SU-DHL-6 (cell line): ENCODE data around the gene SNTG2.

Source experiments
- EZH2phosphoT487 ChIP-seq: fragments of 200-600 bp; sonication (generic), shearing (Covaris generic); conservative IDR thresholded peaks from 2 replicates; pipeline ENCODE4 v1.6.1; 2018; ENCODE audit warnings: mild to moderate bottlenecking, antibody characterized with exemption, low read length, moderate library complexity, mixed read lengths
- TF ChIP-seq, protein P1 (sequence below): fragments of 200-600 bp; sonication (generic); IDR thresholded peaks from one replicate; pipeline ENCODE4 v1.5.1; 2017; ENCODE audit warnings: antibody characterized with exemption, mild to moderate bottlenecking, low read length, moderate library complexity; ENCODE audit not compliant: insufficient read depth, poor library complexity, severe bottlenecking

DNA sequence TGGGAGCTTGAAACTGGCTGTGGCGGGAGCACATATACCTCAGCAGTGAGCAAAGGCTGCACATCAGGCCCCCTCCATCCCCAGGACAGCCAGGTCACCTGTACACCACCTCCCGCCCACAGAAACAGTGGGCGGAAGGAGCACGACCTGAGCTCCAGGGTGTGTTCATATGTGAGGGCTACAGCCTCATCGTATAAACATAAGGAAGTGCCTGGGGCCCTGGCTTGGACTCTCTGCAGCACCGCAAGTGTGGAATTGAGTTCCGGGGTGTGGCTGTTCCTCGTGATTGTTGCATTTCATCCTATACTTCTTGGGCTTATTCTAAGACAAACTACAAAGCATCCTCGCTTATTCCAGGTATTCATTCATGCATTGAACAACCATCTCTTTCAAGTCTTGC, 402.5 kb downstream of the SNTG2 start:
- TF ChIP-seq, protein P1, sequence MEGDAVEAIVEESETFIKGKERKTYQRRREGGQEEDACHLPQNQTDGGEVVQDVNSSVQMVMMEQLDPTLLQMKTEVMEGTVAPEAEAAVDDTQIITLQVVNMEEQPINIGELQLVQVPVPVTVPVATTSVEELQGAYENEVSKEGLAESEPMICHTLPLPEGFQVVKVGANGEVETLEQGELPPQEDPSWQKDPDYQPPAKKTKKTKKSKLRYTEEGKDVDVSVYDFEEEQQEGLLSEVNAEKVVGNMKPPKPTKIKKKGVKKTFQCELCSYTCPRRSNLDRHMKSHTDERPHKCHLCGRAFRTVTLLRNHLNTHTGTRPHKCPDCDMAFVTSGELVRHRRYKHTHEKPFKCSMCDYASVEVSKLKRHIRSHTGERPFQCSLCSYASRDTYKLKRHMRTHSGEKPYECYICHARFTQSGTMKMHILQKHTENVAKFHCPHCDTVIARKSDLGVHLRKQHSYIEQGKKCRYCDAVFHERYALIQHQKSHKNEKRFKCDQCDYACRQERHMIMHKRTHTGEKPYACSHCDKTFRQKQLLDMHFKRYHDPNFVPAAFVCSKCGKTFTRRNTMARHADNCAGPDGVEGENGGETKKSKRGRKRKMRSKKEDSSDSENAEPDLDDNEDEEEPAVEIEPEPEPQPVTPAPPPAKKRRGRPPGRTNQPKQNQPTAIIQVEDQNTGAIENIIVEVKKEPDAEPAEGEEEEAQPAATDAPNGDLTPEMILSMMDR = no peak
- no peak for TF ChIP-seq EZH2phosphoT487
